K562 (cell line): ENCODE data around the gene UBE2I. TPM values are rescaled to one million over a fixed set of nuclear protein-coding genes. Genes with fewer than 3 reads are reported as not detected.
A peak's percentile ranks its signal among the peaks of the same experiment; 100 is the strongest.

Source experiments
- ATAC-seq: fragments of 200-7000 bp; cut with Tn5 transposase; 3 replicates; pipeline ENCODE4 v1.9.1; 2020; ENCODE audit warnings: moderate library complexity
- BruUV-seq: library from RNA; stranded (reverse); fragments of 400-500 nt; replicated peaks from 2 replicates; lab custom pipeline; 2021; lab: Mats Ljungman, UMichigan
- CTCF ChIA-PET: fragments of 300-600 bp; formaldehyde crosslinking; extraction: SDS; loops from one replicate; lab custom pipeline; 2021; ENCODE audit warnings: low intra/inter-chr PET ratio; lab: Yijun Ruan, JAX
- POLR2A ChIA-PET: fragments of 300-600, 350-650 bp; sonication (Branson Sonifier 250); formaldehyde crosslinking; extraction: SDS; loops from one replicate; lab custom pipeline; 2021; ENCODE audit warnings: antibody characterized with exemption, inconsistent platforms; lab: Yijun Ruan, JAX
- DNase-seq, 4 experiments: peaks; one replicate each; pipeline versions ENCODE4 v3.0.0 to v3.0.0-alpha.2; 2011 to 2018; ENCODE audit warnings: low spot score in 3 of 4, mixed read lengths in 3 of 4; ENCODE audit errors: extremely low read depth in 1 of 4
- FAIRE-seq: peaks from 2 replicates; lab custom pipeline; 2011; peaks lifted over from hg19 to GRCh38; lab: Jason Lieb, UNC
- H2AFZ ChIP-seq: 2 replicates; pipeline ENCODE4 v1.6.0; 2011; ENCODE audit warnings: low read depth, low read length, control low read depth, inconsistent platforms
- H3K27ac ChIP-seq: fragments of 200-600 bp; 3 replicates; pipeline ENCODE4 v1.8.0; 2011; ENCODE audit warnings: low read depth, mild to moderate bottlenecking, control low read depth, inconsistent platforms, low read length, moderate library complexity, mixed read lengths; ENCODE audit errors: extremely low read depth
- H3K27me3 ChIP-seq, 2 experiments: fragments of 300-600 bp in 1 of 2; 2 replicates in 1 of 2; 3 replicates in 1 of 2; pipeline versions ENCODE4 v1.6.0 to v1.8.0; 2011; ENCODE audit warnings: inconsistent platforms in 2 of 2, low read length in 2 of 2, mild to moderate bottlenecking in 1 of 2, mixed read lengths in 1 of 2, moderate library complexity in 1 of 2; ENCODE audit not compliant: control insufficient read depth in 2 of 2, insufficient read depth in 2 of 2
- H3K36me3 ChIP-seq: fragments of 300-600 bp; 3 replicates; pipeline ENCODE4 v1.8.0; 2011; ENCODE audit warnings: mild to moderate bottlenecking, low read length, inconsistent platforms; ENCODE audit not compliant: control insufficient read depth, insufficient read depth
- H3K4me1 ChIP-seq, 2 experiments: fragments of 200-600 bp in 1 of 2; replicated peaks in 1 of 2; 2 replicates in 1 of 2; 3 replicates in 1 of 2; pipeline versions ENCODE4 v1.5.1 to v1.8.0; 2011; ENCODE audit warnings: inconsistent platforms in 2 of 2, low read length in 2 of 2, mild to moderate bottlenecking in 1 of 2, mixed read lengths in 1 of 2, moderate library complexity in 1 of 2; ENCODE audit not compliant: control insufficient read depth in 2 of 2, insufficient read depth in 2 of 2
- H3K4me2 ChIP-seq: 2 replicates; pipeline ENCODE4 v1.6.1; 2011; ENCODE audit warnings: low read length, control low read depth, inconsistent platforms, mixed read lengths; ENCODE audit not compliant: insufficient read depth
- H3K4me3 ChIP-seq: fragments of 200-600 bp; sonication (generic), shearing (Covaris generic); 2 replicates; pipeline ENCODE4 v1.5.1; 2016; ENCODE audit warnings: control low read depth, inconsistent platforms
- H3K79me2 ChIP-seq: fragments of 200-600 bp; 3 replicates; pipeline ENCODE4 v1.8.0; 2011; ENCODE audit warnings: low read length, inconsistent platforms; ENCODE audit not compliant: control insufficient read depth, insufficient read depth
- H3K9ac ChIP-seq, 2 experiments: 2 replicates each; pipeline versions ENCODE4 v1.6.0 to v1.6.1; 2011; ENCODE audit warnings: low read depth in 2 of 2, low read length in 2 of 2, control low read depth in 1 of 2, inconsistent platforms in 1 of 2, mild to moderate bottlenecking in 1 of 2, mixed read lengths in 1 of 2; ENCODE audit not compliant: insufficient read depth in 1 of 2
- H3K9me1 ChIP-seq: one replicate; pipeline ENCODE4 v1.6.0; 2011; ENCODE audit warnings: inconsistent platforms, mild to moderate bottlenecking, low read length, moderate library complexity; ENCODE audit not compliant: control insufficient read depth, insufficient read depth
- H3K9me3 ChIP-seq: replicated peaks from 2 replicates; pipeline ENCODE4 v1.5.1; 2011; ENCODE audit warnings: low read depth, low read length, inconsistent platforms; ENCODE audit not compliant: control insufficient read depth, insufficient read depth
- H4K20me1 ChIP-seq: replicated peaks from 2 replicates; pipeline ENCODE4 v1.6.1; 2011; ENCODE audit warnings: low read length, inconsistent platforms, mixed read lengths; ENCODE audit not compliant: control insufficient read depth, insufficient read depth
- ASH1L ChIP-seq: fragments of 450-650 bp; IDR thresholded peaks from 2 replicates; pipeline ENCODE4 v1.6.1; 2018; ENCODE audit warnings: borderline replicate concordance, mild to moderate bottlenecking, low read depth; ENCODE audit not compliant: partially characterized antibody
- CGGBP1 ChIP-seq: fragments of 250-450 bp; sonication (Bioruptor Pico); IDR thresholded peaks from 2 replicates; pipeline ENCODE4 v1.9.0; 2021; ENCODE audit warnings: mild to moderate bottlenecking
- ELF1 ChIP-seq: fragments of 200-800 bp; sonication (Bioruptor generic); IDR thresholded peaks from 2 replicates; pipeline ENCODE4 v1.6.1; 2016; ENCODE audit warnings: missing genetic modification characterization, missing compliant biosample characterization
- ETV1 ChIP-seq: fragments of 450-650 bp; conservative IDR thresholded peaks from 2 replicates; pipeline ENCODE4 v1.6.1; 2016; ENCODE audit warnings: missing genetic modification characterization, control low read depth, low read depth, missing compliant biosample characterization
- GTF3C2 ChIP-seq: IDR thresholded peaks from 3 replicates; pipeline ENCODE4 v1.6.1; 2011; ENCODE audit warnings: borderline replicate concordance, mild to moderate bottlenecking, moderate library complexity; ENCODE audit not compliant: insufficient read length; ENCODE audit errors: extremely low read depth
- HDAC1 ChIP-seq, 2 experiments: fragments of 450-650 bp; IDR thresholded peaks; 2 replicates each; pipeline ENCODE4 v1.6.1; 2016 to 2017; ENCODE audit warnings: inconsistent platforms in 1 of 2, mild to moderate bottlenecking in 1 of 2, moderate library complexity in 1 of 2
- IRF2 ChIP-seq: sonication (generic); formaldehyde crosslinking; IDR thresholded peaks from 2 replicates; pipeline ENCODE4 v1.8.1; 2022; ENCODE audit warnings: mild to moderate bottlenecking, missing genetic modification reagents
- NFE2L1 ChIP-seq: fragments of 450-650 bp; IDR thresholded peaks from 2 replicates; pipeline ENCODE4 v1.6.1; 2016; ENCODE audit warnings: missing genetic modification characterization, low read depth, mild to moderate bottlenecking, missing compliant biosample characterization, moderate library complexity, borderline replicate concordance
- STAT5B ChIP-seq: fragments of 250-450 bp; sonication (Bioruptor Pico); IDR thresholded peaks from 2 replicates; pipeline ENCODE4 v1.8.0; 2021; ENCODE audit warnings: mild to moderate bottlenecking, inconsistent platforms
- U2AF1 ChIP-seq: fragments of 200-400 bp; formaldehyde crosslinking; optimal IDR thresholded peaks from 2 replicates; pipeline ENCODE3; 2017; ENCODE audit warnings: mild to moderate bottlenecking, low read depth, low read length, moderate library complexity
- ZNF551 ChIP-seq: fragments of 250-450 bp; sonication (Bioruptor Pico); IDR thresholded peaks from 2 replicates; pipeline ENCODE4 v1.5.0; 2021; ENCODE audit warnings: mild to moderate bottlenecking, moderate library complexity
- ZNF740 ChIP-seq, 3 experiments: fragments of 200-800 bp in 1 of 3; sonication (Bioruptor generic) in 1 of 3; sonication (generic) in 1 of 3; formaldehyde crosslinking in 1 of 3; IDR thresholded peaks; 2 replicates each; pipeline versions ENCODE4 v1.6.1 to v1.8.0; 2016 to 2022; ENCODE audit warnings: mild to moderate bottlenecking in 2 of 3, missing compliant biosample characterization in 2 of 3, missing genetic modification characterization in 2 of 3, missing genetic modification reagents in 1 of 3
- WGBS: fragments of 100-300 bp; shearing (Covaris generic); methylation state at CpG from one replicate; pipeline ENCODE4 v1.1.6; 2016; ENCODE audit warnings: low coverage, mixed read lengths; ENCODE audit not compliant: insufficient coverage; ENCODE audit errors: missing lambda C conversion rate; 5-methylcytosine and 5-hydroxymethylcytosine counted together
- in situ Hi-C: fragments of 300-500 bp; cut with MboI; formaldehyde crosslinking; loops from 4 replicates; pipeline ENCODE4 v1.15.0; 2018; ENCODE audit warnings: inconsistent platforms, mixed read lengths
- intact Hi-C: fragments of 100-400 bp; cut with micrococcal nuclease; formaldehyde crosslinking; loops from 2 replicates; pipeline ENCODE4 v1.14.2; 2022
- polyA plus RNA-seq, 8 experiments: library from polyadenylated mRNA; depleted of rRNA in 4 of 8; stranded (reverse) in 5 of 8; unstranded in 3 of 8; fragments of >200 nt; fragmentation: Nextera tagmentation in 2 of 8; fragmentation: Illumina TruSeq in 1 of 8; extraction: Ambion mirVana in 2 of 8; extraction: Trizol in 1 of 8; gene quantifications; 2 replicates each; pipeline versions ENCODE4 v1.2.1 to v1.2.3, GENCODE V29; 2011 to 2014; ENCODE audit warnings: inconsistent platforms in 1 of 8, missing spikeins in 1 of 8
- total RNA-seq, 7 experiments: library from RNA; depleted of rRNA in 6 of 7; stranded (reverse); fragments of >200 nt in 6 of 7; fragmentation: Illumina TruSeq in 2 of 7; extraction: Trizol in 2 of 7; gene quantifications; 2 replicates each; pipeline versions ENCODE4 v1.2.1 to v1.2.3, GENCODE V29; 2011 to 2021; ENCODE audit warnings: low replicate concordance in 1 of 7
- TF ChIP-seq, protein P1 (sequence below): fragments of 450-650 bp; IDR thresholded peaks from 2 replicates; pipeline ENCODE4 v1.6.1; 2017; ENCODE audit warnings: antibody characterized with exemption, mild to moderate bottlenecking

Gene UBE2I
- total and polyA plus RNA-seq, 9 of the 15 experiments (the other 6 are each of a cell fraction or from before 2014, with no cell fraction given), result 36.6 to 254 (median 104) TPM

GRCh38 chr16:1344499-1344898, 35.1 kb downstream of the UBE2I start:
- ATAC-seq (no peak), DNase-seq (no peak), FAIRE-seq (no peak)
- BruUV-seq, result no TSS peak
- no peaks in the 10 kb centered on the region for H3K9me3 ChIP-seq
- no peak overlapping the region for H3K4me2 ChIP-seq
- no peak overlapping the region for H3K27ac ChIP-seq
- CTCF ChIA-PET, result no interaction called here
- 61% methylated on average over 13 of the region's 14 CpGs for WGBS
- peak overlapping the region in 1 of 2 experiments; percentile 76; a peak in 1 of 4 replicates for H3K9ac ChIP-seq
- no peaks in the 10 kb centered on the region for H3K79me2 ChIP-seq
- H3K4me1 ChIP-seq, result peaks cover 6 to 90% of the 10 kb centered on the region in 2 experiments
- peaks cover 14% of the 10 kb centered on the region for H4K20me1 ChIP-seq
- intact Hi-C loops, result loop anchor here (10.0 kb wide), 1 partner anchor 50 kb away; no protein-coding TSS in a partner anchor
- peaks cover 14% of the 10 kb centered on the region; the same call in 1 of the 3 replicates for H3K36me3 ChIP-seq
- H2AFZ ChIP-seq, result no peak overlapping the region
- POLR2A ChIA-PET, result interaction anchor here (0.5 to 1.6 kb wide), 3 partner anchors 13 to 64 kb away, joined by 3 to 5 read pairs (median 3); no protein-coding TSS in a partner anchor
- no peaks in the 10 kb centered on the region for H3K27me3 ChIP-seq
- in situ Hi-C loops, result no loop called here
- no peaks in the 10 kb centered on the region for H3K9me1 ChIP-seq
- H3K4me3 ChIP-seq, result no peak overlapping the region
- TF ChIP-seq ZNF551 (CRISPR knock-in tag), result no peak
- TF ChIP-seq ASH1L, result no peak
- TF ChIP-seq NFE2L1 (tag), result no peak
- no peak for TF ChIP-seq HDAC1 (IDR thresholded peaks at IDR 0.05)
- TF ChIP-seq IRF2 (CRISPR knock-in tag), result no peak
- no peak for TF ChIP-seq CGGBP1
- no peak for TF ChIP-seq STAT5B (CRISPR knock-in tag)
- no peak for TF ChIP-seq GTF3C2
- no peak for TF ChIP-seq U2AF1
- TF ChIP-seq ELF1 (tag), result no peak
- no peak for TF ChIP-seq ZNF740 (CRISPR knock-in tag; IDR thresholded peaks at IDR 0.05)
- no peak for TF ChIP-seq ZNF740 (tag; IDR thresholded peaks at IDR 0.05)
- TF ChIP-seq ETV1 (tag), result no peak
- TF ChIP-seq, protein P1, sequence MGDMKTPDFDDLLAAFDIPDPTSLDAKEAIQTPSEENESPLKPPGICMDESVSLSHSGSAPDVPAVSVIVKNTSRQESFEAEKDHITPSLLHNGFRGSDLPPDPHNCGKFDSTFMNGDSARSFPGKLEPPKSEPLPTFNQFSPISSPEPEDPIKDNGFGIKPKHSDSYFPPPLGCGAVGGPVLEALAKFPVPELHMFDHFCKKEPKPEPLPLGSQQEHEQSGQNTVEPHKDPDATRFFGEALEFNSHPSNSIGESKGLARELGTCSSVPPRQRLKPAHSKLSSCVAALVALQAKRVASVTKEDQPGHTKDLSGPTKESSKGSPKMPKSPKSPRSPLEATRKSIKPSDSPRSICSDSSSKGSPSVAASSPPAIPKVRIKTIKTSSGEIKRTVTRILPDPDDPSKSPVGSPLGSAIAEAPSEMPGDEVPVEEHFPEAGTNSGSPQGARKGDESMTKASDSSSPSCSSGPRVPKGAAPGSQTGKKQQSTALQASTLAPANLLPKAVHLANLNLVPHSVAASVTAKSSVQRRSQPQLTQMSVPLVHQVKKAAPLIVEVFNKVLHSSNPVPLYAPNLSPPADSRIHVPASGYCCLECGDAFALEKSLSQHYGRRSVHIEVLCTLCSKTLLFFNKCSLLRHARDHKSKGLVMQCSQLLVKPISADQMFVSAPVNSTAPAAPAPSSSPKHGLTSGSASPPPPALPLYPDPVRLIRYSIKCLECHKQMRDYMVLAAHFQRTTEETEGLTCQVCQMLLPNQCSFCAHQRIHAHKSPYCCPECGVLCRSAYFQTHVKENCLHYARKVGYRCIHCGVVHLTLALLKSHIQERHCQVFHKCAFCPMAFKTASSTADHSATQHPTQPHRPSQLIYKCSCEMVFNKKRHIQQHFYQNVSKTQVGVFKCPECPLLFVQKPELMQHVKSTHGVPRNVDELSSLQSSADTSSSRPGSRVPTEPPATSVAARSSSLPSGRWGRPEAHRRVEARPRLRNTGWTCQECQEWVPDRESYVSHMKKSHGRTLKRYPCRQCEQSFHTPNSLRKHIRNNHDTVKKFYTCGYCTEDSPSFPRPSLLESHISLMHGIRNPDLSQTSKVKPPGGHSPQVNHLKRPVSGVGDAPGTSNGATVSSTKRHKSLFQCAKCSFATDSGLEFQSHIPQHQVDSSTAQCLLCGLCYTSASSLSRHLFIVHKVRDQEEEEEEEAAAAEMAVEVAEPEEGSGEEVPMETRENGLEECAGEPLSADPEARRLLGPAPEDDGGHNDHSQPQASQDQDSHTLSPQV, result no peak
